ENCODE results near the gene DAZAP1.

GRCh38 chr19:1428738-1429391 is 21.5 kb downstream of the DAZAP1 start:
- no peak for TF ChIP-seq CTCF (IDR thresholded peaks at IDR 0.05)
- TF ChIP-seq EP300 (IDR thresholded peaks at IDR 0.05), result no peak
- no peak for TF ChIP-seq POLR2AphosphoS5 (IDR thresholded peaks at IDR 0.05)
- TF ChIP-seq POLR2A (IDR thresholded peaks at IDR 0.05), result no peak
